Amniotic epithelial cell (primary cell): ENCODE data around the gene TP53.

Experiments
- DNase-seq: peaks from one replicate; pipeline ENCODE4 v3.0.0-alpha.2; 2010; ENCODE audit warnings: low read depth

The TP53 gene

GRCh38 chr17:7706631-7707354 is 19.5 kb upstream of the TP53 start:
- DNase-seq = no peak

GRCh38 chr17:7705269-7706255 is 18.3 kb upstream of the TP53 start:
- no peak for DNase-seq

- DNase-seq = peak; percentile 16
These were observed 17.4 kb upstream of the TP53 start, which contains the start of gene EFNB3 for GRCh38 chr17:7704601-7705268. TSS of gene EFNB3 (plus strand) at chr17:7705202. CDS start at chr17:7705599, 397 bp downstream.

- DNase-seq = peak; percentile 68
These were observed 16.5 kb upstream of the TP53 start for GRCh38 chr17:7703584-7704479.

GRCh38 chr17:7702776-7703175 is 15.5 kb upstream of the TP53 start:
- DNase-seq = no peak

- DNase-seq = no peak
These were observed 14.4 kb upstream of the TP53 start for GRCh38 chr17:7701681-7702080.

- DNase-seq = no peak
These were observed 13.2 kb upstream of the TP53 start for GRCh38 chr17:7700510-7700909.

GRCh38 chr17:7697828-7698588 is 10.7 kb upstream of the TP53 start:
- no peak for DNase-seq

GRCh38 chr17:7695586-7695985 is 8.3 kb upstream of the TP53 start:
- no peak for DNase-seq

- no peak for DNase-seq
These were observed 1.6 kb upstream of the TP53 start for GRCh38 chr17:7688808-7689316.

GRCh38 chr17:7687908-7688807 is 868 bp upstream of the TP53 start, which contains the start of gene WRAP53:
TSS of gene WRAP53 (plus strand) at chr17:7688477. CDS start at chr17:7688649, 172 bp downstream.
- peak; percentile 99 for DNase-seq

- DNase-seq = no peak
These were observed 843 bp downstream of the TP53 start for GRCh38 chr17:7686222-7687071.

- DNase-seq = peak; percentile 93
These were observed 1.6 kb downstream of the TP53 start for GRCh38 chr17:7685533-7686221.

GRCh38 chr17:7684851-7685532 is 2.3 kb downstream of the TP53 start:
- no peak for DNase-seq

- DNase-seq = no peak
These were observed 9.8 kb downstream of the TP53 start for GRCh38 chr17:7677388-7678067.

GRCh38 chr17:7676533-7676932 is 10.8 kb downstream of the TP53 start:
- DNase-seq = no peak
